RPMI8226 (cell line): ENCODE data around the gene SF3A1.

Experiments
- DNase-seq: peaks from one replicate; pipeline ENCODE4 v3.0.0-alpha.2; 2015

Gene SF3A1

GRCh38 chr22:30299322-30299721 is 57.4 kb downstream of the SF3A1 start:
- no peak for DNase-seq

DNA sequence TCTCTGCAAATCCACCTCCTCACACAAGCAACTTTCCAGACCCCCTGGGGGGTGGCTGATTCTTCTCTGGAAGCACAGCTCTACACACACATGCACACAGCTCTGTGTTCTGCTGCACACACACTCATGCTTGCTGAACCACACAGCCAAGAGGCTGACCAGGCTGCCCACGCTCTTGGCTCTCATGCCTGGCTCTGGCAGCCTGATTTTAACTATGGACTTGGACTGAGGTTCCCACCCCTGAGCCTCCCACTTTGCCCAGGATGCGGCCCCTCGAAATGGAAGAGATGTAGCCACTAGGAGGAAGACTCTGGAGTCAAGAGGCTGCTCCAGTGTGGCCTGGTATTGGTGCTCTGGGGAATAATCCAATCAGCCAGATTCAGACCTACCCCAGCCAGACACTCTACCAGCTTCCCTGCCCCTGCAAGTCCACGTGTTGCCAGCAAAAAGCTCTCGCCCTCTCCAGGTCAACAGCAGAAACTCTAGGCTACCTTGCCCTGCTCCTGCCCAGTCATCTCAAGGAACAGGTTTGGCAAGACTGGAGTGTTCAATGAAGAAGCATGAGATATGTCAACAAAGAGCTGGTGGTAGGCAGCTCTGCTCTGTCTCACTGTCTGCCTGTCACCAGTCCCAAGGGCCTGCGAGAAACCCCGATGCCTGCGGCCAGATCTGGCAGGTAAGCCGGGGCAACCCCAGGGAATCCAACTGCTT is 58.5 kb downstream of the SF3A1 start:
- no peak for DNase-seq

GRCh38 chr22:30297276-30297990 is 59.3 kb downstream of the SF3A1 start:
- DNase-seq = no peak

GRCh38 chr22:30296833-30297232 is 59.9 kb downstream of the SF3A1 start:
- DNase-seq = no peak

- DNase-seq = no peak
Observed at GRCh38 chr22:30296324-30296723, 60.4 kb downstream of the SF3A1 start.

GRCh38 chr22:30295576-30295975 is 61.1 kb downstream of the SF3A1 start:
- DNase-seq = no peak

DNA sequence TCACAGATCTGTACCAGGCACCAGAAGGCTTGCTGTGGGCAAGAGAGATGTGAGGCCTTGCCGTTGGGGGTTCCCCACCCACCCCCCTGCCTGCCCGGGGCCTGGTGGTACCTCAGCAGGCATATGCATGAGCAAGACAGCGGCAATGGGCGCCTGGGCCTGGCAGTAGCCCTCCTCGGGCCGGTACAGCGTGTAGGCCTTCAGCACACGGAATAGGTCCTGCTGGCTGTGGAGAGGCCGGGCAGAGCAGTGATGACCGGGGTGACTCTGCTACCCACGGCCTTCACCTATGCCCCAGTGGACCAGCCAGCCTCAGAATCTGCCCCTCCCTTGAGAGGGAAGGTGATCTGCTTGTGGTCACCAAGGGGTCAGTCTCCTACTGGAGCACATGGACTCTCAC is 61.9 kb downstream of the SF3A1 start:
- no peak for DNase-seq

DNA sequence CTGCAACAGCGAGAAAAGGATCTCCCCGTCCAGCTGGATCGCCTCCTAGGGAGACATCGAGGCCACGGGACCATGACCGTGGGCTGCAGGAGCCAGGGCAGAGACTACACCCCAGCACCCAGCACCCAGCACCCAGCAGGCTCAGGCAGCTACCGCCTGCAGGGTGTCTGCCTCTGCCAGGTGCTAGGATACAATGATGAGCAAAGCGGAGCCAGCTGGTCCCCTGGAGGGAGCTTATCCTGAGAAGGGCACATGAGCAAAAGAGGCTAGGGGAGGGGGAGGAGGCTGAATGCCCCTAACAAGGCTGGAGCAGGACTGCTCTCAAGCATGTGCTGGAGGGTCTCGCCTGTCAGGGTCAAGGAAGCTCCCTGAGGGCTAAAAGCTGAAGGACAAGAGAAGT is 62.6 kb downstream of the SF3A1 start:
- DNase-seq = no peak

DNA sequence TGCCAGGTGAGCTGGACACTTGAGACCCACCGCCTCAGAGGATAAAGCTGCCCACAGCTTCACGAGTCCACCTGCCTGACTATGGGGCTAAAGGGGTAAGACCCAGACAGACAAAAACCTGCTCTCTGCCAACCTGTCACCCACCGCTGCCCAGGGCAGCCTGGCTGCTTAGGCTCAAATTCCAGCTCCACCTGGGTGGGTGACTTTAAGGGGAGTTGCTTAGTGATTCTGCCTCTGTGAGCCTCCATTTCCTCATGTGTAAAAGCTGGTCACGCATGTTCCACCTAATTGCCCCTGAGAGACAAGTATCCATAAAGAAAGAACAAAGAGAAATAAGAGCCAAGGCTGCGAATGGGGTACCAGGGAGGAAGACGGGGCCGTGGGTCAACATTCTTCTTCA is 63.7 kb downstream of the SF3A1 start:
- no peak for DNase-seq

DNA sequence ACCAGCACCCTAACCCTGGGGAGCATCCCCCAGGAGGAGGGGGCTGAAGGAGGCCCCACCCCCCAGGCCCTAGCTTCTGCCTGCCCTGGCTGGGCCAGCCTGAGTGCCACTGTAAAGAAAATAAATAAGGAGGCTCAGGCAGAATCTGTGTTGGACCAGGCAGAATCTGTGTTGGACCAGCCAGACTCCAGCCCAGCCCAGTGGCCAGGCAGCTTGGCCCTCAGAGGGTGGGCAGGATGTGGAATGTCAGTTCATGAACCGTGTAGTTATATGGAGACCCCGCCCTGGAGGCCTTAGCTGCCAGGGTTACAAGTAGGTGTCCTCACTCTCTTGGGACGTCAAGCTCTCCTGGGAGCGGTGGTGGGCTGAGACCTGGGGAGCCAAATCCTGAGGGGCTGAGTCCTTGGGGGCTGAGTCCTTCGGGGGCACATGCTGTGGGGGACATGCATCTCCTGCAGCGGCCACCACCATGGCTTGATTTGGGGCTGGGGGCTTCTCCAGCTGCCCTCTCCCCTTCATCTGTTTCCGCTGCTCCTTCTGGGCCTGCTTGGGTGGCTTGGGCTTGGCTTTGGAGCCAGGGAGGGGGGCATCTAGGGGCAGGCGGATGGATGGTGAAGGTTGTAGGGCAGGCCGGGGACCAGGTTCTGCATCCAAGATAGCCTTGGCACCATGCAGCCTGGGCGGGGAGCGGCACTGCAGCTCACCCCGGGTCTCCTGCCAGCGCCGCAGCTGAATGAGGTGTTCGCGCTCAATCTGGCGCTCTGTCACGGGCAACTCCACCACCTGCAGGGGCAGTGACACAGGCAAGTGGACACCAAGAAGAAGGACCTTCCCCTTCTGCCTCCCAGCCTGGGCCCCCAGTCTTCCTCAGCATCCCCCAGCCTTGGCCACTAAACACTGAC is 64.4 kb downstream of the SF3A1 start:
- DNase-seq = no peak

GRCh38 chr22:30291058-30291892 is 65.4 kb downstream of the SF3A1 start:
- peak; percentile 85 for DNase-seq

DNA sequence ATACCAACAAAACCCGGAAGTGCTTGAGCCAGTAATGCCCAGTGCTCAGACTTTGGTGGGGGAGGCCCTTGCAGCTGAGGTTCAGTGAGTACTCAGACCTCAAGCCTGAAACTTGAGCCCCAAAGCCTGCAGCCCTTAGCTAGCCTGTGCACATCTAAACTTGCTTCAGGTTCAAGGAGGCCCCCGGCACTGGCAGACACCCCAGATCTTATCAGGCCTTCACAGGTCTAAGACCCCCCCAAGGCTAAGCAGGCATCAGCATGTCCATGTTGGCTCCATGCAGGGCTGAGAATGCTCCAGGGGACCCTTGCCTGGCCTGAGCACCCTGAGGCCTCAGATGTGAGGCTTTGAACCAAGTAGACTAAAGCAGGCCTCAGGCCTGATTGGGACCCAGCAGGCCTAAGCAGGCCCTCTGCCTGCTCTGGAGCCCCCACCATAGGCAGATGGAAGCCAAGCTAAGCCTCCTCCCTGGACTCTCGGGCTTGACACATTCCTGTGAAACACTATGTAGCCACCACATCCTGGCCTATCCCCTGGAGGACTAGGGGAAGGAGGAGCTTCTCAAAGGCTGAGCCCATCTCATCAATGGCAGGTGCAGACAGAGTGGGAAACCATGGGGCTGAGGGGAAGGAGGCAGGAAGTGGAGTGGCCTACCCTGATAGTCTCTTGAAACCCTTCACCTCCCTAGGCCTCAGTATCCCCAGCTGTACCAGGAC is 66.2 kb downstream of the SF3A1 start:
- no peak for DNase-seq

GRCh38 chr22:30289980-30290313 is 66.7 kb downstream of the SF3A1 start:
- DNase-seq = no peak

GRCh38 chr22:30289141-30289979 is 67.3 kb downstream of the SF3A1 start, which contains the start of gene CASTOR1:
Gene CASTOR1 (minus strand): TSS chr22:30289505. CDS start chr22:30289497, 8 bp downstream.
- DNase-seq = peak; percentile 92

DNA sequence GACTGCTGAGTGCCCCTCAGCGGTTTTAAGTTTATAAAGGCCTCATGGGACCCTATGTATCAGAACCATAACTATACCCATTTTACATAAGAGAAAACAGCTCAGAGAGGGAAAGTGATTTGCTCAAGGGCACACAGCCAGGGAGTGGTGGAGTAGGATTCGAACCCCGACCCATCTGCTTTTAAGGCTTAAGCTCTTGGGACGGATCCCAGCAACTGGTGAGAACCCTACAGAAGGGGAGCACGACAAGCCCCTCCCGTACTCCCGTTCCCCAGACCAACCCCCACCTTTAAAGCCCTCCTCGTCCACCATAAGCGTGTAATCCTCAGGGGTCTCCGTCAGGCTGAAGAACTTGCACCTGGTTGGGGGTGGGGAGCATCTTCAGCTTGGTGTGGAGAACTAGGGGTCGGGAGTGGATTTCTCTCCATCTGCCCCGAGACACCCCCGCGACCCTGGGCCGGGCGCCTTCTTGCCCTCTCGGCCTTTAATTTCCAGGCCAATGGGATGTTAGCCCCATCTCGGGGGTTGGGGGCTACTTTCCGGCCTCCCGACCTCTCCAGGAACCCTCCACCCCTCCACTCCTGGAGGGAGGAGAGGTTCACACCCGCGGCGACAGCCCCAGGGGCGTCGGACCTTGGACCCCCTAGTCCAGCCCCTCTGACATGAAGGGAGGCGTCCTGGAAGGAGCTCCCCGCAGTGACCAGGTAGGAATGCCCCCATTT is 68.1 kb downstream of the SF3A1 start:
- DNase-seq = no peak

- DNase-seq = peak; percentile 84
Observed at GRCh38 chr22:30287648-30288418, 68.9 kb downstream of the SF3A1 start.

GRCh38 chr22:30286813-30287647 is 69.7 kb downstream of the SF3A1 start:
- DNase-seq = peak; percentile 77

DNA sequence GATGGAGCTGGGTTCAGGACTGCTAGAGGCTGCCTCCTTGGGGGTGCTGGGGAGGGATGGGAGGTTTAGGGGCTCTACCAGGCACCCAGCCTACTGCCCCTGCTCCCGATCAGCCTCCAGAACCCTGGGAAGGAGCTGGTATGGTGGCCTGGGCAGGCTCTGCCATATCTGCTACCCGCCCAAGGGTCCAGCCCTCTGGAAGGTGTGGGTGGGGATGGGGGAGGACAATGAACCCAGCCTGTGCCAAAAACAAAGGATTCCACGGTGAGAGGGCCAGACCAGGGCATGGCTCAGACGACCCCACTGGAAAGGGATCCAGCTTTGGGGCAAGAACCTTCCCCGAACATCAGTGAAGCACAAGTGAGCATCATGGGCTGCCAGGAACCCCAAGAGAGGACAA is 70.4 kb downstream of the SF3A1 start:
- DNase-seq = no peak

- DNase-seq = no peak
Observed at GRCh38 chr22:30285846-30286200, 70.9 kb downstream of the SF3A1 start.
